ENCODE measurements around the gene SMAD4.
A peak's percentile ranks its signal among the peaks of the same experiment; 100 is the strongest.

Gene SMAD4

DNA sequence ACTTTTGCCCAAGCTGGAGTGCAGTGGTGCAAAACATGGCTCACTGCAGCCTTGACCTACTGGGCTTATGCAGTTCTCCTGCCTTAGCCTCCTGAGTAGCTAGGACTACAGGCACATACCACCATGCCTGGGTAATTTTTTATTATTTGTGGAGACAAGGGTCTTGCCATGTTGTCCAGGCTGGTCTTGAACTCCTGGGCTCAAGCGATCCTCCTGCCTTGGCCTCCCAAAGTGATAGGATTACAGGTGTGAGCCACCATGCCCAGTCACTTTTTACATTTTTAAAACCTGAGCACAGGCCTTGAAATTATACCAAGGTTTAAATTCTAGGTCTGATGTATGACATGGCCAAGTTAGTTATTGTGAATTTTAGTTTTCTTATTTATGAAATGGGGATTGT, 18.2 kb downstream of the SMAD4 start:
- TF ChIP-seq, protein P1, sequence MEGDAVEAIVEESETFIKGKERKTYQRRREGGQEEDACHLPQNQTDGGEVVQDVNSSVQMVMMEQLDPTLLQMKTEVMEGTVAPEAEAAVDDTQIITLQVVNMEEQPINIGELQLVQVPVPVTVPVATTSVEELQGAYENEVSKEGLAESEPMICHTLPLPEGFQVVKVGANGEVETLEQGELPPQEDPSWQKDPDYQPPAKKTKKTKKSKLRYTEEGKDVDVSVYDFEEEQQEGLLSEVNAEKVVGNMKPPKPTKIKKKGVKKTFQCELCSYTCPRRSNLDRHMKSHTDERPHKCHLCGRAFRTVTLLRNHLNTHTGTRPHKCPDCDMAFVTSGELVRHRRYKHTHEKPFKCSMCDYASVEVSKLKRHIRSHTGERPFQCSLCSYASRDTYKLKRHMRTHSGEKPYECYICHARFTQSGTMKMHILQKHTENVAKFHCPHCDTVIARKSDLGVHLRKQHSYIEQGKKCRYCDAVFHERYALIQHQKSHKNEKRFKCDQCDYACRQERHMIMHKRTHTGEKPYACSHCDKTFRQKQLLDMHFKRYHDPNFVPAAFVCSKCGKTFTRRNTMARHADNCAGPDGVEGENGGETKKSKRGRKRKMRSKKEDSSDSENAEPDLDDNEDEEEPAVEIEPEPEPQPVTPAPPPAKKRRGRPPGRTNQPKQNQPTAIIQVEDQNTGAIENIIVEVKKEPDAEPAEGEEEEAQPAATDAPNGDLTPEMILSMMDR (conservative IDR thresholded peaks at IDR 0.05; ENCODE audit: control insufficient read depth, insufficient read depth, low read depth, low read length), result no peak
- DNase-seq (ENCODE audit: low read depth), result no peak
- no peak overlapping the region for H3K4me3 ChIP-seq (ENCODE audit: control insufficient read depth, low read depth, low read length)

DNA sequence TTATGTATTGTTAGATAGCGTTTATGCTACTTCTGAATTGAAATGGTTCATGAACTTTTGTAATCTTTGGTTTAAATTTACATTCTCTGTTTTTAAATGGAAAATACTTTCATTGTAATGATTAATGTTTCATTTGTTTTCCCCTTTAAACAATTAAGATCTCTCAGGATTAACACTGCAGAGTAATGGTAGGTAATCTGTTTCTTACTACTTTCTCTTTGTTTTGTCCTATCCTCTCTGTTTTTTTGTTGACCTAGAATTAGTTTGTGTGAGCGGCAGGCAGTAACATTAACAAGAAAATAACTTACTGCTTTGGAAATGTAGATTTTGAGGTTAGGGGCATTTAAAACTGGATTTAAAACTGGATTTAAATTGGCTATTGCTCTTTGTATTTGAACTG, 19.1 kb downstream of the SMAD4 start:
- TF ChIP-seq, protein P1 (conservative IDR thresholded peaks at IDR 0.05; ENCODE audit: control insufficient read depth, insufficient read depth, low read depth, low read length), result no peak
- DNase-seq (ENCODE audit: low read depth), result no peak

DNA sequence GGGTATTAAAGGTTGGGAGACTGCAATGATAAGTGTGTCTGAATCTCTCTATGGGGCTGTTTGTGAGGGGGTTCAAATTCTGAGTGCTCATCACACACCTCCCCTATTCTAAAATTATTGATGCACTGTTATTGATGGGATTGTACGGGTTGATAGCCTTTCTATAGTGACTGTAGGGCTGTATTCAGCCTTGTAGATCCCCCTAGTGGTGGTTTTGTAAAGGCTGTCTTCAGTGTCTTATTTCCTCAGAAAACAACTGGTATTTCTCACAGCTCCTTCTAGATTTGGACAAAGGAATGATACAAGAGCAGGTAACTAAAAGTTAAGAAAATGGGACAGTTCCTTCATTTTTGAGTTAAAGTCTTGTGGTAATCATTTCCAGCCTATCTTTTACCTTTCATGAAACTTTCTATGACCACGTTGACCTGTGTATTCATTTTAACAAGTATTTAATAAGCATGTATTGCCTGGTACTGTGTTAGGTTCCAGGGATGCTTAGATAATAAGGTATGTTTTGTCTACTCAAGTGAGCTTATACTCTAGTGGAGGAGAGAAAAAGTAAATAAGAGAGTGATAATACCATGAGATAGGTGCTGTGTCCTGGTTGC, 21.2 kb downstream of the SMAD4 start:
- H3K4me3 ChIP-seq (ENCODE audit: control insufficient read depth, low read depth, low read length), result no peak overlapping the region

More for the DNA sequence above, 19.1 kb downstream of the SMAD4 start:
- no peak overlapping the region for H3K4me3 ChIP-seq (ENCODE audit: control insufficient read depth, low read depth, low read length)

DNA sequence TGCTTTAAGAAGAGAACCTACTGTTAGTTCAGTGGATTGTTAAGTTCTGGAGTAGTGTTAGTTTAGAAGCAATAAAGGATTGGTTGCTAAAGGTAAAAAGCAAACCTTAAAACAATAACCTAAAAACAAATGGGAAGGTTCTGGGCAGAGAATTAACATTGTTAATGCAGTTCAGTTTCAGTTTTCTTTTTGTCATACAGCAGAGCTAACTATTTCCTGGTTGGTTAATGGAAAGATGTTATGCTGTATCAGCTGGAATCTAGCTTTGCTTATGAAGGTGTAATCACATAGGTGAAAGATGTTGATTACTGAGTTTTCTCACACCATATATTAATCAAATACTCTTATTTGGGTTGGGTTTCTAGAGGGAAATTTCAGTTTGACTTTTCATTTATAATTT, 23.8 kb downstream of the SMAD4 start:
- TF ChIP-seq, protein P1 (conservative IDR thresholded peaks at IDR 0.05; ENCODE audit: control insufficient read depth, insufficient read depth, low read depth, low read length), result no peak
- no peak for DNase-seq (ENCODE audit: low read depth)
- no peak overlapping the region for H3K4me3 ChIP-seq (ENCODE audit: control insufficient read depth, low read depth, low read length)

More for the DNA sequence above, 21.2 kb downstream of the SMAD4 start:
- TF ChIP-seq, protein P1 (conservative IDR thresholded peaks at IDR 0.05; ENCODE audit: control insufficient read depth, insufficient read depth, low read depth, low read length), result peak; percentile 91
- DNase-seq (ENCODE audit: low read depth), result peak; percentile 73

DNA sequence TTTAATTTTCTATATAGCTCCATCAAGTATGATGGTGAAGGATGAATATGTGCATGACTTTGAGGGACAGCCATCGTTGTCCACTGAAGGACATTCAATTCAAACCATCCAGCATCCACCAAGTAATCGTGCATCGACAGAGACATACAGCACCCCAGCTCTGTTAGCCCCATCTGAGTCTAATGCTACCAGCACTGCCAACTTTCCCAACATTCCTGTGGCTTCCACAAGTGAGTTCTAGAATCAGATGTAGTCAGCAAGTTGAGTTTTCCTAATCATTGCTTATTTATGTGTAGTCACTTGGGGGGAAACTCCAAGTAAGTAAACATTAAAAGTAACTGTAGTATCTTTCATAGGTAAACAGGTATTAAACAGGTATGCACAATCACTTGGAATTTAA, 24.8 kb downstream of the SMAD4 start:
- TF ChIP-seq, protein P1 (conservative IDR thresholded peaks at IDR 0.05; ENCODE audit: control insufficient read depth, insufficient read depth, low read depth, low read length), result no peak
- no peak overlapping the region for H3K4me3 ChIP-seq (ENCODE audit: control insufficient read depth, low read depth, low read length)
- DNase-seq (ENCODE audit: low read depth), result peak; percentile 45

DNA sequence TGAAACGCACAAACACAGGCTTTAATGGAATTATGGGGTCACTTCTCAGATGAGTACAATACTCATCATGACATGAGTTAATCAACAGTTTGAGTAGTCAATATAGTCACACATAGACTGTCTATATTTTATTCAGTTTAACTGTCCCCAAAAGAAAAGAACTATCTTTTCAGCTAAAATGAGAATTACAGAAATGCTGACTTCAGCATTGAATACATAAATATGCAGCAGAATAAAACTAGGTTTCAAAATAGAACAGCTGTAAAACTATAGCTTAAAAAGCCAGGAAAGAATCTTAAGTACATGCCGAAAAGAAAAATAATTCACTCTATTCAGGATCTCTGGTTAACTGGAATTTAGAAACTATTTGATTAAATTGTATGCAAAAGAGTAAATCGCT, 30.0 kb downstream of the SMAD4 start:
- TF ChIP-seq, protein P1 (conservative IDR thresholded peaks at IDR 0.05; ENCODE audit: control insufficient read depth, insufficient read depth, low read depth, low read length), result no peak
- DNase-seq (ENCODE audit: low read depth), result no peak
- H3K4me3 ChIP-seq (ENCODE audit: control insufficient read depth, low read depth, low read length), result no peak overlapping the region

DNA sequence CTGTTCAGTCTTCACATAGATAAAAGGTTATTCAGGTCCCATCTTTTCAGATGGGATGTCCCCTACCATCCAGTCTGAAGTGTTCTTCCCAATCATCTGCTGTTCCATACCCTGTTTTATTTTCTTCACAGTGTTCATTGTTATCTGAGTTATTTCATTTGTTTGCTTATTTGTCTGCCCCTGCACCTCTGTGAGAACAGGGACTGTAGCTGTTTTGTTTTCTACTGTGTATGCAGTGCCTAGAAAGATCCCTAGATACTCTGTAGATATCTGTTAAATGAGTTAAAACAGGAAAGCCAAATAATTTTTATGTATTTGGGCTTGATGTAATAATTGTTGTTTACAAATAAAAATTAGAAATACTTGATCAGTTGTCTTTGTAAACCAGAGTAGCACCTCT, 34.2 kb downstream of the SMAD4 start:
- no peak for DNase-seq (ENCODE audit: low read depth)
- TF ChIP-seq, protein P1 (conservative IDR thresholded peaks at IDR 0.05; ENCODE audit: control insufficient read depth, insufficient read depth, low read depth, low read length), result no peak
- H3K4me3 ChIP-seq (ENCODE audit: control insufficient read depth, low read depth, low read length), result no peak overlapping the region

All from fibroblast of mammary gland (primary cell).